Fibroblast of lung (primary cell): ENCODE results near the gene KAT2A. TPM values are rescaled to one million over a fixed set of nuclear protein-coding genes. Genes with fewer than 3 reads are reported as not detected.
A peak's percentile ranks its signal among the peaks of the same experiment; 100 is the strongest.
"Not testable (repeated sequence)": the region's sequence is repeated elsewhere in the genome, so short reads cannot be mapped to it uniquely, and the experiment has no call there.

Experiments used
- DNase-seq, 2 donors: peaks; one replicate each; pipeline versions ENCODE4 v3.0.0 to v3.0.0-alpha.2; 2010; ENCODE audit warnings: low read depth in 2 of 2
- H2AFZ ChIP-seq: 2 replicates; pipeline ENCODE4 v1.5.1; 2012; ENCODE audit warnings: low read length, control low read depth, inconsistent platforms
- H3K27ac ChIP-seq: 2 replicates; pipeline ENCODE4 v1.5.1; 2011; ENCODE audit warnings: low read length, control low read depth; ENCODE audit not compliant: insufficient read depth
- H3K27me3 ChIP-seq: 2 replicates; pipeline ENCODE4 v1.5.1; 2011; ENCODE audit warnings: mild to moderate bottlenecking, low read length; ENCODE audit not compliant: control insufficient read depth, insufficient read depth
- H3K36me3 ChIP-seq: 2 replicates; pipeline ENCODE4 v1.5.1; 2011; ENCODE audit warnings: low read length; ENCODE audit not compliant: control insufficient read depth, insufficient read depth
- H3K4me1 ChIP-seq: 2 replicates; pipeline ENCODE4 v1.5.1; 2011; ENCODE audit warnings: low read length; ENCODE audit not compliant: control insufficient read depth, insufficient read depth; ENCODE audit errors: extremely low read depth
- H3K4me2 ChIP-seq: 2 replicates; pipeline ENCODE4 v1.5.1; 2011; ENCODE audit warnings: low read length, control low read depth; ENCODE audit not compliant: insufficient read depth; ENCODE audit errors: extremely low read depth
- H3K4me3 ChIP-seq, 4 experiments: fragments of 200-600 bp in 1 of 4; sonication (generic) in 1 of 4; replicated peaks in 1 of 4; 2 replicates each; pipeline ENCODE4 v1.5.1; 2011 to 2016; ENCODE audit warnings: low read length in 4 of 4, low read depth in 3 of 4, mild to moderate bottlenecking in 3 of 4, control low read depth in 2 of 4, inconsistent platforms in 1 of 4, mixed read lengths in 1 of 4; ENCODE audit not compliant: insufficient read depth in 1 of 4; ENCODE audit errors: control extremely low read depth in 1 of 4
- H3K79me2 ChIP-seq: 2 replicates; pipeline ENCODE4 v1.5.1; 2012; ENCODE audit warnings: mild to moderate bottlenecking, low read length, inconsistent platforms; ENCODE audit not compliant: control insufficient read depth, insufficient read depth
- H3K9ac ChIP-seq: 2 replicates; pipeline ENCODE4 v1.5.1; 2011; ENCODE audit warnings: mild to moderate bottlenecking, low read length, control low read depth; ENCODE audit not compliant: insufficient read depth
- H3K9me3 ChIP-seq: 2 replicates; pipeline ENCODE4 v1.5.1; 2012; ENCODE audit warnings: low read depth, low read length; ENCODE audit not compliant: control insufficient read depth, insufficient read depth
- H4K20me1 ChIP-seq: 2 replicates; pipeline ENCODE4 v1.5.1; 2011; ENCODE audit warnings: low read length; ENCODE audit not compliant: control insufficient read depth, insufficient read depth; ENCODE audit errors: extremely low read depth
- CTCF ChIP-seq, 2 donors: IDR thresholded peaks in 1 of 2; conservative IDR thresholded peaks in 1 of 2; 1 replicate in 1 of 2; 2 replicates in 1 of 2; pipeline ENCODE4 v1.5.1; 2011 to 2012; ENCODE audit warnings: low read length in 2 of 2, control low read depth in 1 of 2, inconsistent platforms in 1 of 2, low read depth in 1 of 2, mild to moderate bottlenecking in 1 of 2
- EZH2 ChIP-seq: IDR thresholded peaks from 2 replicates; pipeline ENCODE4 v1.5.1; 2012; ENCODE audit warnings: low read length, control low read depth, mild to moderate bottlenecking; ENCODE audit errors: missing control alignments
- polyA plus RNA-seq, 2 donors: library from polyadenylated mRNA; depleted of rRNA in 1 of 2; stranded (reverse) in 1 of 2; unstranded in 1 of 2; fragments of >200 nt; gene quantifications; 2 replicates each; pipeline ENCODE4 v1.2.1, GENCODE V29; 2011 to 2012; ENCODE audit warnings: missing spikeins in 1 of 2
- total RNA-seq: library from RNA; depleted of rRNA; stranded (reverse); fragments of >200 nt; gene quantifications from 2 replicates; pipeline ENCODE4 v1.2.1, GENCODE V29; 2014

KAT2A gene
- total and polyA plus RNA-seq, 2 donors (not counting 1 experiment from before 2014, with no cell fraction given): 7.8 to 9.1 TPM

- H3K4me2 ChIP-seq: peak overlapping the region; percentile 45
- no peak for DNase-seq
- peaks cover 37% of the 10 kb centered on the region for H3K79me2 ChIP-seq
- no peaks in the 10 kb centered on the region for H3K9me3 ChIP-seq
- H3K27me3 ChIP-seq: no peaks in the 10 kb centered on the region
- H3K9ac ChIP-seq: peak overlapping the region; percentile 17
- TF ChIP-seq EZH2 (no peak), CTCF (conservative IDR thresholded peaks at IDR 0.05 in 1 of 2, IDR thresholded peaks at IDR 0.05 in 1 of 2; ENCODE audit: low read depth in 1 of 2, low read length in 2 of 2) (no peak)
- peaks cover 7% of the 10 kb centered on the region for H3K4me1 ChIP-seq
- peak overlapping the region; percentile 31 to 100 (median 47) for H3K4me3 ChIP-seq
- H2AFZ ChIP-seq: peak overlapping the region; percentile 67
- H3K27ac ChIP-seq: no peak overlapping the region
- peaks cover 2% of the 10 kb centered on the region for H4K20me1 ChIP-seq
- no peaks in the 10 kb centered on the region for H3K36me3 ChIP-seq
Measured at GRCh38 chr17:42155614-42156045, 34.5 kb upstream of the KAT2A start.

- no peaks in the 10 kb centered on the region for H3K9me3 ChIP-seq
- peaks cover 7% of the 10 kb centered on the region for H3K4me1 ChIP-seq
- H3K36me3 ChIP-seq: no peaks in the 10 kb centered on the region
- TF ChIP-seq EZH2 (no peak), CTCF (conservative IDR thresholded peaks at IDR 0.05 in 1 of 2, IDR thresholded peaks at IDR 0.05 in 1 of 2; ENCODE audit: low read depth in 1 of 2, low read length in 2 of 2) (no peak)
- H3K9ac ChIP-seq: peak overlapping the region; percentile 96
- H3K4me2 ChIP-seq: peak overlapping the region; percentile 98
- no peaks in the 10 kb centered on the region for H3K27me3 ChIP-seq
- peak; percentile 22 to 43 for DNase-seq
- H2AFZ ChIP-seq: peak overlapping the region; percentile 35
- H3K79me2 ChIP-seq: peaks cover 49% of the 10 kb centered on the region
- H3K4me3 ChIP-seq: peak overlapping the region; percentile 99 to 100 (median 99)
- peak overlapping the region; percentile 90 for H3K27ac ChIP-seq
- H4K20me1 ChIP-seq: peaks cover 2% of the 10 kb centered on the region
Measured at GRCh38 chr17:42153919-42154742, 33.0 kb upstream of the KAT2A start.

GRCh38 chr17:42146911-42147607 lies 25.9 kb upstream of the KAT2A start:
- no peak overlapping the region for H2AFZ ChIP-seq
- H4K20me1 ChIP-seq: no peaks in the 10 kb centered on the region
- no peak overlapping the region for H3K9ac ChIP-seq
- H3K4me1 ChIP-seq: peaks cover 9% of the 10 kb centered on the region
- no peaks in the 10 kb centered on the region for H3K27me3 ChIP-seq
- no peak for DNase-seq
- TF ChIP-seq CTCF (conservative IDR thresholded peaks at IDR 0.05 in 1 of 2, IDR thresholded peaks at IDR 0.05 in 1 of 2; ENCODE audit: low read depth in 1 of 2, low read length in 2 of 2): no peak
- H3K27ac ChIP-seq: no peak overlapping the region
- no peak overlapping the region for H3K4me2 ChIP-seq
- peaks cover 56% of the 10 kb centered on the region for H3K79me2 ChIP-seq
- H3K9me3 ChIP-seq: no peaks in the 10 kb centered on the region
- H3K36me3 ChIP-seq: no peaks in the 10 kb centered on the region
- no peak overlapping the region for H3K4me3 ChIP-seq

GRCh38 chr17:42143138-42143537 lies 22.0 kb upstream of the KAT2A start:
- not testable (repeated sequence) for H3K4me2 ChIP-seq, H4K20me1 ChIP-seq
- peaks cover 58% of the 10 kb centered on the region for H3K79me2 ChIP-seq

More at GRCh38 chr17:42143138-42143537, 22.0 kb upstream of the KAT2A start:
- not testable (repeated sequence) for DNase-seq, H3K4me3 ChIP-seq, H3K27ac ChIP-seq, H3K27me3 ChIP-seq, H3K9ac ChIP-seq, H3K9me3 ChIP-seq, H3K36me3 ChIP-seq, H2AFZ ChIP-seq
- peaks cover 14% of the 10 kb centered on the region for H3K4me1 ChIP-seq
